Keratinocyte (primary cell): ENCODE data around the gene SCFD2. TPM values are rescaled to one million over a fixed set of nuclear protein-coding genes. Genes with fewer than 3 reads are reported as not detected.

Experiments
- DNase-seq: peaks from one replicate; pipeline ENCODE4 v3.0.0-alpha.2; 2011; ENCODE audit warnings: low read depth, missing footprints, low spot score
- FAIRE-seq: peaks from 2 replicates; lab custom pipeline; 2011; peaks lifted over from hg19 to GRCh38; lab: Jason Lieb, UNC
- H2AFZ ChIP-seq: 2 replicates; pipeline ENCODE4 v1.6.0; 2012; ENCODE audit warnings: low read length, control low read depth, inconsistent platforms; ENCODE audit not compliant: control insufficient read depth
- H3K27ac ChIP-seq: 2 replicates; pipeline ENCODE4 v1.5.1; 2011; ENCODE audit warnings: low read length; ENCODE audit not compliant: control insufficient read depth, insufficient read depth
- H3K27me3 ChIP-seq: 3 replicates; pipeline ENCODE4 v1.6.0; 2011; ENCODE audit warnings: low read length; ENCODE audit not compliant: control insufficient read depth, insufficient read depth; ENCODE audit errors: extremely low read depth
- H3K36me3 ChIP-seq, 2 experiments: 2 replicates in 1 of 2; 3 replicates in 1 of 2; pipeline ENCODE4 v1.5.1; 2011; ENCODE audit warnings: low read length in 2 of 2, mild to moderate bottlenecking in 1 of 2; ENCODE audit not compliant: control insufficient read depth in 2 of 2, insufficient read depth in 2 of 2; ENCODE audit errors: extremely low read depth in 1 of 2
- H3K4me1 ChIP-seq: 3 replicates; pipeline ENCODE4 v1.5.1; 2011; ENCODE audit warnings: low read length; ENCODE audit not compliant: control insufficient read depth, insufficient read depth; ENCODE audit errors: extremely low read depth
- H3K4me2 ChIP-seq: 3 replicates; pipeline ENCODE4 v1.6.0; 2011; ENCODE audit warnings: low read depth, low read length; ENCODE audit not compliant: control insufficient read depth, insufficient read depth; ENCODE audit errors: extremely low read depth
- H3K4me3 ChIP-seq, 3 experiments: fragments of 200-600 bp in 1 of 3; sonication (generic) in 1 of 3; 2 replicates in 2 of 3; 3 replicates in 1 of 3; pipeline ENCODE4 v1.5.1; 2011 to 2016; ENCODE audit warnings: low read length in 3 of 3, mild to moderate bottlenecking in 3 of 3, control low read depth in 2 of 3, inconsistent platforms in 1 of 3, low read depth in 1 of 3, mixed read lengths in 1 of 3, mixed run types in 1 of 3, moderate library complexity in 1 of 3; ENCODE audit not compliant: control insufficient read depth in 2 of 3, insufficient read depth in 2 of 3; ENCODE audit errors: extremely low read depth in 1 of 3
- H3K79me2 ChIP-seq: 2 replicates; pipeline ENCODE4 v1.6.0; 2012; ENCODE audit warnings: low read length; ENCODE audit not compliant: control insufficient read depth, insufficient read depth
- H3K9ac ChIP-seq: 3 replicates; pipeline ENCODE4 v1.6.0; 2011; ENCODE audit warnings: low read length; ENCODE audit not compliant: control insufficient read depth, insufficient read depth; ENCODE audit errors: extremely low read depth
- H3K9me1 ChIP-seq: 3 replicates; pipeline ENCODE4 v1.6.0; 2011; ENCODE audit warnings: low read length; ENCODE audit not compliant: control insufficient read depth, insufficient read depth; ENCODE audit errors: extremely low read depth
- H3K9me3 ChIP-seq: 2 replicates; pipeline ENCODE4 v1.5.1; 2012; ENCODE audit warnings: low read depth, low read length; ENCODE audit not compliant: control insufficient read depth
- H4K20me1 ChIP-seq: 3 replicates; pipeline ENCODE4 v1.6.0; 2011; ENCODE audit warnings: low read length; ENCODE audit not compliant: control insufficient read depth, insufficient read depth; ENCODE audit errors: extremely low read depth
- EZH2 ChIP-seq: IDR thresholded peaks from one replicate; pipeline ENCODE4 v1.6.1; 2012; ENCODE audit warnings: inconsistent platforms, mild to moderate bottlenecking, low read length, moderate library complexity
- dilution Hi-C: fragments of 300-500 bp; cut with MboI; formaldehyde crosslinking; loops from one replicate; pipeline ENCODE4 v1.7.0; 2020; ENCODE audit warnings: low sequenced_read_pairs; ENCODE audit not compliant: extremely low pct_ligation_motif_present
- polyA plus RNA-seq, 5 experiments: library from polyadenylated mRNA; depleted of rRNA in 3 of 5; stranded (reverse) in 3 of 5; stranded (forward) in 1 of 5; unstranded in 1 of 5; fragments of >200 nt; gene quantifications; 1 replicate in 1 of 5; 2 replicates in 3 of 5; 3 replicates in 1 of 5; pipeline versions ENCODE4 v1.2.1 to v1.2.3, GENCODE V29; 2011 to 2012; ENCODE audit warnings: missing spikeins in 2 of 5, low read depth in 1 of 5, low replicate concordance in 1 of 5
- TF ChIP-seq, protein P1 (sequence below), 3 experiments: IDR thresholded peaks in 1 of 3; conservative IDR thresholded peaks in 1 of 3; optimal IDR thresholded peaks in 1 of 3; 2 replicates in 2 of 3; 3 replicates in 1 of 3; pipeline versions ENCODE3 to v1.5.1; 2011; ENCODE audit warnings: low read length in 3 of 3, mild to moderate bottlenecking in 3 of 3, moderate library complexity in 2 of 3, control low read depth in 1 of 3, inconsistent platforms in 1 of 3; ENCODE audit not compliant: insufficient read depth in 2 of 3; ENCODE audit errors: extremely low read depth in 1 of 3

SCFD2 gene
- polyA plus RNA-seq, 1 donor (not counting 4 experiments of a cell fraction or from before 2014, with no cell fraction given) = 13.9 TPM

GRCh38 chr4:52995360-52996030, 370.4 kb downstream of the SCFD2 start:
- Histone ChIP-seq H3K9me3 (no peaks in the 10 kb centered on the region), H3K27ac (no peak overlapping the region), H3K27me3 (no peaks in the 10 kb centered on the region), H3K4me3 (no peak overlapping the region), H2AFZ (no peak overlapping the region), H3K79me2 (no peaks in the 10 kb centered on the region), H3K9ac (no peak overlapping the region), H3K9me1 (no peaks in the 10 kb centered on the region), H3K4me2 (no peak overlapping the region), H3K4me1 (peaks cover 5% of the 10 kb centered on the region), H4K20me1 (no peaks in the 10 kb centered on the region), H3K36me3 (no peaks in the 10 kb centered on the region)
- DNase-seq (no peak), FAIRE-seq (no peak)
- dilution Hi-C loops = no loop called here
- no peak for TF ChIP-seq EZH2
- TF ChIP-seq, protein P1, sequence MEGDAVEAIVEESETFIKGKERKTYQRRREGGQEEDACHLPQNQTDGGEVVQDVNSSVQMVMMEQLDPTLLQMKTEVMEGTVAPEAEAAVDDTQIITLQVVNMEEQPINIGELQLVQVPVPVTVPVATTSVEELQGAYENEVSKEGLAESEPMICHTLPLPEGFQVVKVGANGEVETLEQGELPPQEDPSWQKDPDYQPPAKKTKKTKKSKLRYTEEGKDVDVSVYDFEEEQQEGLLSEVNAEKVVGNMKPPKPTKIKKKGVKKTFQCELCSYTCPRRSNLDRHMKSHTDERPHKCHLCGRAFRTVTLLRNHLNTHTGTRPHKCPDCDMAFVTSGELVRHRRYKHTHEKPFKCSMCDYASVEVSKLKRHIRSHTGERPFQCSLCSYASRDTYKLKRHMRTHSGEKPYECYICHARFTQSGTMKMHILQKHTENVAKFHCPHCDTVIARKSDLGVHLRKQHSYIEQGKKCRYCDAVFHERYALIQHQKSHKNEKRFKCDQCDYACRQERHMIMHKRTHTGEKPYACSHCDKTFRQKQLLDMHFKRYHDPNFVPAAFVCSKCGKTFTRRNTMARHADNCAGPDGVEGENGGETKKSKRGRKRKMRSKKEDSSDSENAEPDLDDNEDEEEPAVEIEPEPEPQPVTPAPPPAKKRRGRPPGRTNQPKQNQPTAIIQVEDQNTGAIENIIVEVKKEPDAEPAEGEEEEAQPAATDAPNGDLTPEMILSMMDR (optimal IDR thresholded peaks at IDR 0.05 in 1 of 3, IDR thresholded peaks at IDR 0.05 in 1 of 3, conservative IDR thresholded peaks at IDR 0.05 in 1 of 3; ENCODE audit: extremely low read depth in 1 of 3, insufficient read depth in 2 of 3, low read length in 3 of 3) = no peak

GRCh38 chr4:52994567-52994966, 371.3 kb downstream of the SCFD2 start:
- no peaks in the 10 kb centered on the region for H4K20me1 ChIP-seq
- no peak overlapping the region for H3K9ac ChIP-seq
- peaks cover 5% of the 10 kb centered on the region for H3K4me1 ChIP-seq
- no peaks in the 10 kb centered on the region for H3K27me3 ChIP-seq
- H2AFZ ChIP-seq = no peak overlapping the region
- H3K9me1 ChIP-seq = no peaks in the 10 kb centered on the region
- no peak overlapping the region for H3K4me3 ChIP-seq
- TF ChIP-seq, protein P1 (optimal IDR thresholded peaks at IDR 0.05 in 1 of 3, IDR thresholded peaks at IDR 0.05 in 1 of 3, conservative IDR thresholded peaks at IDR 0.05 in 1 of 3; ENCODE audit: extremely low read depth in 1 of 3, insufficient read depth in 2 of 3, low read length in 3 of 3) = no peak
- no peak for TF ChIP-seq EZH2
- dilution Hi-C loops = no loop called here
- FAIRE-seq (no peak), DNase-seq (no peak)
- H3K9me3 ChIP-seq = no peaks in the 10 kb centered on the region
- no peak overlapping the region for H3K27ac ChIP-seq
- H3K79me2 ChIP-seq = no peaks in the 10 kb centered on the region
- no peak overlapping the region for H3K4me2 ChIP-seq
- H3K36me3 ChIP-seq = no peaks in the 10 kb centered on the region
